GM19395 (cell line): ENCODE data around the gene LGI4.
"Not testable (repeated sequence)": the region's sequence is repeated elsewhere in the genome, so short reads cannot be mapped to it uniquely, and the experiment has no call there.

Source experiments
- ATAC-seq: cut with Tn5 transposase; IDR thresholded peaks from one replicate; pipeline ENCODE4 v1.9.1; 2021; ENCODE audit warnings: mild to moderate bottlenecking, moderate library complexity; ENCODE audit not compliant: unreplicated experiment

LGI4 gene

DNA sequence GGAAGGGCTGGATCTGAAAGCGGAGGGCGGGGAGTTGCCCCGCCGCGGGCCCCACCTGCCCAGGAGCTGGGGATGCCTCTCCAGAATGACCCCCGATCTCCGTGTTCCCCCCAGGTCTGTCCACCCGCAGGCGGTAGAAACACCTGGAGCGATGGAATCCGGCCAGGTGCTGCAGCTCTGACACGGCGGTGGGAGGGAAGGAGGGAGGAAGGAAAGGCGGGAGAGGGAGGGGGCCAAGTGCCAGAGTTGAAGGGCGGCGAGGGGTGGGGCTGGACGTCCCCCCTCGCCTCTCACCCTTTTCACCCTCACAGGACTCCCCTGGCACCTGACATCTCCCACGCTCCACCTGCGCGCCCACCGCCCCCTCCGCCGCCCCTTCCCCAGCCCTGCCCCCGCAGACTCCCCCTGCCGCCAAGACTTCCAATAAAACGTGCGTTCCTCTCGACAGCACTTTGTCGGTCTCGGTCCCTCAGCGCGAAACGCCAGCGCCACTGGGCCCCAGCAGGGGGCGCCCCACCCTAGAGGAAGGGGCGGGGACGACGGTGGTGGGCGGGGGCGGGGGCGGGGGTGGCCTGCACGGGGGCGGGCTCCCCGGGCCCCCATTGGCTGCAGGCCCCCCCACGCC, 7.9 kb upstream of the LGI4 start:
- ATAC-seq: no peak

DNA sequence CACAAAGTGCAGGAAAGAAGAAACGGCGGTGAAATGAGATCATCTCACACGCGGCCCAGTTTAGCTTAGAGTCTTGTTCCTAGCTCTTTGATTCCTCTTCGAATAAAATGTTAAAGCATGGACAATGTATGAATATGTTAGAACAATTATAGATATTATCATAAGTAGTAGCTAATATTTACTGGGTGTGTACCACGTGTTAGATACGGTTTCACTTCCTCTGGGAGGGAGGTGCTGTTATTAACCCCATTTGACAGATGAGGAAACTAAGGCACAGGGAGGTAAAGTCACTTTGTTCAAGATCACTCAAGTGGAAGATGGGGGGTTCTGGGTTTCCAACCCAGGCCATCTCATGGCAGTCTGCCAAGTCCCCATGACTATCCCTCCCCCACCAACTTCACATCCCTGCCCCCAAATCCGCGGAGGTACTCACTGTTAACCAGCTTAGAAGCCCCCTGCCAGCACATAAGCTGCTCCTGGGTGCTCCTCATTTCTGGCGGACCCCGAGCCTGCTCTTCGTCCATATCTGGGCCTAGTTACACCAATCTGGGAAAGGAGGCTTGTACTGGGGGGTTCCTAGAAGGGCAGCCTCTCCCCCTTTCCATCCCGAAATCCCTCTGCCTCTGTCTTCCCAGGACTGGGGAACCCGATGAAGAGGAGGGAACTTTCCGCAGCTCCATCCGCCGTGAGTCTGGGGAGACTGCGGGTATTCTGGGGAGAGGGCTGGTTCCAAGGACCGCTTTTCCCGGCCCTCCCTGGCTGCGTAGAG, 7.2 kb upstream of the LGI4 start:
- no peak for ATAC-seq

DNA sequence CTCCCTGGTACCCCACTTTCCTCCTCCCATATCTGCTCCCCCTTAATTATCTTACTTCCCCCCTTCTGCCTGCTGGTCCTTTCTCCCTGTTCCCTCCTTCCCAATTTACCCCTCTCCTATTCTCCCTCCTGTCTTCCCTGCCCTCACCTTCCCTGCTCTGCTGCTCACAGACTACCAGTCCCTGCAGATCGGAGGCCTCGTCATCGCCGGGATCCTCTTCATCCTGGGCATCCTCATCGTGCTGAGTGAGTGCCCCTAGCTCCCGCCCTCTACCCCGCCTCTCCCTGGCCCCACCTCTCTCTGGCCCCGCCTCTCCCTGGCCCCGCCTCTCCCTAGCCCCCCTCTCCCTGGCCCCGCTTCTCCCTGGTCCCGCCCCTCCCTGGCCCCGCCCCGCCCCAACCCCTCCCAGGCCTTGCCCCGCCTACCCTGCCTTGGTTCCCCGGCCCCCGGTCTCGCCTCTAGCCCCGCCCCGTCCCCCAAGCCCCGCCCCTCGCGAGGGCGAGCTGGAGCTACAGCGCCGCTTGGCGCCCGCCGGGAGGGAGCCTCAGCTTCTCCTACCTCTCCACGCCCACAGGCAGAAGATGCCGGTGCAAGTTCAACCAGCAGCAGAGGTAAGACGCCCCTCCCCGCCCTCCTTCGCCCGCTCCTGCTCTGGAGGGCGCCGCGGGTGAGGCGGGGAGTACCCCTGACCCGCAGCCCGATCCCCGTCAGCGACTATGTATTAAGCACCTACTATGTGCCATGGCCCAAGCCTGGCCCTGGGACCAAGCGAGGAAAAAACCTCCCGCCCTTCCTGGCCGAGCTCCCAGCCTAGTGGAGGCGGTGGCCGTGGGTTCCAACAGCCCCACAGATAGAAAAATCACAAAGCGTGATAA, 6.3 kb upstream of the LGI4 start:
- peak; percentile 49 for ATAC-seq

DNA sequence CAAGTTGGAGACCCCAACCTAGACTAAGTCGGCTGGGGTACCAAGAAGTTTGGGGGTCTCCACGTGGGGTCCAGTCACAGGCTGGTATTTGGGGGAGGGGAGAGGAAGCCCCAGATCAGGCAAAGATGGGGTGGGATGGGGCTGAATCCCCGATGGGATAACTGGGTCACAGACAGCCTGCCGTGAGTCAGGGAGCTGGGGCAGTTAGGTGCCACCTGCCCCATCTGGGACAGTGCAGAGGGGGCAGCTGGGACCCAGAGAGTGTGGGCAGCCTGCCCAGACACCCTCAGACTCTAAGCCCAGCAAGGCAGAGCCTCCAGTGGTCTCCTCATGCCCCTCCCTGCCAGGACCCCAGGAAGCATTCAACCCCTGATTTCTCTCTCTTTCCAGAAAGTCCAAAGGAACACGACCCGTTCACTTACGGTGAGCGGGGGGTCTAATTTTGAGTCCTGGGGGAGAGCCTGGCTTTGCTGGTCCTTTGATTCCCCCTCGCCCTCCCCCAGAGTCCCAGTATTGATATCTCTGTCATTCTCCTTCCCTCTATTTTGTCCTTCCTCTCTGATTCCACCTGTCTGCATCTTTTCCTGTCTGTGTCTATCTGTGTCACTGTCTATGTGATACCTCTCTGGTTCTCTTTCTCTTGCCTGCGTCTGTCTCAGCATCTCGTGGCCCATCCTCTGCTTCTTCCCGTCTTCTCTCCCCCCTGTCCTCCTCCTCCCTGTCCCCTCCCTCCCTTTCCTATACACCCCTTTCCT, 5.5 kb upstream of the LGI4 start:
- ATAC-seq: no peak

DNA sequence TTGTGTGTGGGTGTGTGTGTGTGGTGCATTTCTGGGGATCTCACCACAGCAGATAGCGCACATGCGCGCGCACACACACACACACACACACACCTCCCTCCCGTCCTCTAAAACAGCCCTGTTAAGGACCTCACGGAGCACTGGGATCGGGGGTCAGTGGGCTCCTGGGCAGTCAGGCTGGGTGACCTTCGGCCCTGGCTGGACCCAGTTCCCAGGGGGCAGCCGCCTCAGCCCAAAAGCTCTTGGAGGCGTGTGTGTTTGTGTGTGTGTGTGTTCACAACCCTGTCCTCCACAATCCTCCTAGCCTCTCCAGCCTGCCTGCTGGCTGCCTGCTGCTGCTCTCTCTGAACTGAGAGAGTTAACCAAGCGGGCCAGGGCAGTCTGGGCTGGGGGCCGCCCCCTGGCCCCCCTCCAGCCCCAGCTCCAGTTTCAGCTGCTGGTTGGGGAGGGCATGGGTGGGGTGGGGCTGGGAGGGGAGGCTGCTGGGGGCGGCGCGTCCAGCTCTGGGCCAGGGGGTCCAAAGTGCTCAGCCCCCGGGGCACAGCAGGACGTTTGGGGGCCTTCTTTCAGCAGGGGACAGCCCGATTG, 3.5 kb upstream of the LGI4 start, which contains the start of gene FXYD1:
TSS of gene FXYD1 (plus strand) at position 520 of the 588 bp plus-strand sequence. CDS start 1,256 bp downstream, outside the sequence.
- no peak for ATAC-seq

DNA sequence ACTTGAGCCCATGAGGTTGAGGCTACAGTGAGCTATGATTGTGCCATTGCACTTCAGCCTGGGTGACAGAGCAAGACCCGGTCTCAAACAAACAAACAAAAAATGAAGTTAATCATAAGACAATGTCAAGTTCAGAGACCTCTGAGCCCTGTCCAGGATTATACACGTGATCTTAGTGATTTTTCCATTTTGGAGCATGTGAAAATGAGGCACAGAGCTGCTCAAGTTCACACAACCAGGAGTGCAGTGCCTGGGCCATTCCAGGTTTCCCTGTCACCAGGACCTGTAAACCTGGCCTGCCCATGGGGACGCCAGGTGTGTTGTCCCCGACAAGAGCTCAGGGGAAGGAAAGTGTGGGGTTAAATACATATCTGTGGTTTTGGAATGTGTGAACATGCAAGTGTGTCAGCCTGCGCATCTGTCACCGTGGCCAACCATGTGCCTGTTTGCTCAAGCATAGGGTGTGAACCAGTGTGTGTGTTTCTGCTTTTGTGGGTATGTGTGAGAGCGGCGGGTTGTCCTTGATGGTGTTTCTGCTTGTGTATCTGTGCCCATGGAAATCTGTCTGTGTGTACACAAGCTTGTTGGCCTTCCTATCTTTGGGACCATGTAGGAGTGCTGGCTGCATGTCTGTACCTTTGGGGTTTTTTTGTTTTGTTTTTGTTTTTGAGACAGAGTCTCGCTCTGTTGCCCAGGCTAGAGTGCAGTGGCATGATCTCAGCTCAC, 2.3 kb upstream of the LGI4 start:
- no peak for ATAC-seq

DNA sequence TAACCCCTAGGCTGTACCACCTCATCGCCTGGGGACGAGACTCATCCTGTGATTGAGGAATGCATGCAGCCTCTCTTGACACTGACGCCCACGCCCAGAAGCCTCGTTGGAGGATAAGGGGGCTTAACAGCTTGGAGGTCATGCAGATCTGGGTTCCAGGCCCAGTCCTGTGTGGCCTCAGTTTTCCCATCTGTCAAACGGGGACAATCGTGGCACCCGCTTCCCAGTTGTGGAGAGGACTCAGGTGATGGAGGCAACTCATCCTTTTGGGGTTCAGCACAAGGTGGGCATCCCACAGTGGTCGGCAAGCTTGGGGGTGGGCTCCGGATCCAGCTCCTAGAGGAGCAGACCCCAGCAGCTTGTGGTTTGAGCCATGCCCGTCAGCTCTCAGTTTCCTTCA, 1.4 kb upstream of the LGI4 start:
- ATAC-seq: no peak

DNA sequence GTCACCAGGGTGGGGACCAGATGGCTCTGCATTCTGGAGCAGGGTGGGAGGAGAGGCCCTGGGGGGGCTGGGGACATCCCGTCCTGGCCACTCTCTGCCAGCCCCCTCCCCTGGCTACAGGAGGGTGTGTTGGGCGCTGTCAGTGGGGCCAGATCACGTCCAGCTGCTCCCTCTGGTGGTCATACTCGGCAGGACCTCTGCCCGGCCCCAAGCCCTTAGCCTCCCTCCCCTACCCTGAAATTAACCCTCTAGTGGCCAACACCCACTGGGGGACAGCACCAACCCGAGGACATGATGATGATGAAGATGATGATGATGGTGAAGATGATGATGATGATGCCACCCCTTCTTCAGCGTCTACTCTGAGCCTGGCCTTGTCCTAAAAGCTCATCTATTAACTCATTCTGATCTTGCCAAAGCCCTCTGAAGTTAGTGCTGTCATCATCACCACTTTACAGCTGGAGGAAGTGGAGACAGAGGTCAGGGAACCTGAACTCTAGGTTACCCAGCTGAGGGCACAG, 590 bp upstream of the LGI4 start:
- no peak for ATAC-seq

DNA sequence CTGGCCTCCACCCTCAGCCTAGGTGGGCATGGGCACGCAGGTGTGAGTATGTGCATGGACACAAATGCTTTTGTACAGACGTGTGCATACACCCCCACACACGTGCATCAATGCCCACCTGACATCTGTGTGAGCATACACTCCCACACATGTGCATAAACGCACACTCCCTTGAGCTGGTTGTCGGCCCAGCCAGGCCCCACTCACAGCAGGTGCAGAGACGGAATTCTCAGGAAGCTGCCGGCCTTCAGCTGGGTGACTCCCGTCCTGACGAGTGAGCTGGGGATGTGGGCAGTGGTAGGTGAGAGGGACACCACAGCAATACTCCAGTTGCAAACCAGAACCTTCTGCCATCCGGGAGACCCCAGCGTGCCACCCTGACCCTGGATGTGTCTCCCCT, 1.0 kb downstream of the LGI4 start:
- ATAC-seq: no peak

DNA sequence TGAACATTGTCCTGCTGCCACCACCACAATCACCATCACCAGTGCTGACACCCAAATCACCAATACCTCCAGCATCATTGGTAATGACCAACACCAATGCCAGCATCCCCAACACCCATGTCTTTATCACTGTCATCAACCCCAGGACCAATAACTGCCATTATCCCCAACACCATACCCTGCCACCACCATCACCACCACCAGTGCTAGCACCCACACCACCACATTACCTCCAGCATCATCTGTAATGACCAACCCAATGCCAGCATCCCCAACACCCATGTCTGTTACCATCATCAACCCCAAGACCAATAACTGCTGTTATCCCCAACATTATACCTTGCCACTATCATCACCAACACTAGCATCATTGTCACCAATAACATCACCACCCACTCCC, 2.6 kb downstream of the LGI4 start:
- no peak for ATAC-seq

DNA sequence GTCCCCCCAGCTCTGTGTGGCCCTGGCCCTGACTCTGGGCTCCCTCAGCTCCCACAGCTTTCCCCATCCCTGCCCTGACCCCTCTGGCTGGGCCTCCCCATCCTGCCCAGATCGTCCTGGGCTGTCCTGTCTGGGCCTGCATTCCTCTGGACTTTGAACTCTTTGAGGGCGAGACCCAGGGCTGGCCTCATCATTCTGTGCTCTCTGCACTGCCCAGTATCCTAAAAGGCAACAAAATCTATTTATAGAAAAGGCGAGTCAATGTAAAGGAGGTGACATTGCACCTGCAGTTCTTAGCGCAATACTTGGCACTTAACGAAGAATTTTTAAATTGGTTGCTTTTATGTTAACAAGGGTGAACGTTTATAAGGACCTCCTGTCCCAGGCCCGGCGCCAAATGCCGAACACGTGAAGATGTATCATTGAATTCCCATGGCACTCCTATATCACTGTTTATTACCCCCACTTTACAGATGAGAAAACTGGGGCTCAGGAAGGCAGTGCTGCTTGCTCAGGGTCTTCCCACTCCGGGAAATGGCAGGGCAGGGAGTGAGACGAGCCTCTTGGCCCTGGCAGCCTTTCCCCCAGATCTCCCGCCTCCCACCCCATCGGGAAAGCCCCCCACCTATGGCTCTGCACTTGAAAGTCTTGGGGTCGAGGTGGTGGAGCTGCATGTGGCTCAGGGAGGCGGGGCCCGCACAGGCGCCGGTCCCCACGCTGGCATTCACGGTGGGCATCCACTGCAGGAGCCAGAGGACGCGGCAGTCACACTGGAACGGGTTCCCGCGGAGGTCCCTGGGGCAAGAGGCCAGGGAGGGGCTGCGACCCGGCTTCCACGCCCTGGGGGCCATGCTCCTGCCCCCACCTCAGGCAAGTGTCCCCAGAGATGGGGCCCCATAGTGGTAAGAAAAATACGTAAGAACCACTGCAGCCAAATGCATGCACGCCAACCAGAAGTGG, 3.8 kb downstream of the LGI4 start:
- no peak for ATAC-seq

DNA sequence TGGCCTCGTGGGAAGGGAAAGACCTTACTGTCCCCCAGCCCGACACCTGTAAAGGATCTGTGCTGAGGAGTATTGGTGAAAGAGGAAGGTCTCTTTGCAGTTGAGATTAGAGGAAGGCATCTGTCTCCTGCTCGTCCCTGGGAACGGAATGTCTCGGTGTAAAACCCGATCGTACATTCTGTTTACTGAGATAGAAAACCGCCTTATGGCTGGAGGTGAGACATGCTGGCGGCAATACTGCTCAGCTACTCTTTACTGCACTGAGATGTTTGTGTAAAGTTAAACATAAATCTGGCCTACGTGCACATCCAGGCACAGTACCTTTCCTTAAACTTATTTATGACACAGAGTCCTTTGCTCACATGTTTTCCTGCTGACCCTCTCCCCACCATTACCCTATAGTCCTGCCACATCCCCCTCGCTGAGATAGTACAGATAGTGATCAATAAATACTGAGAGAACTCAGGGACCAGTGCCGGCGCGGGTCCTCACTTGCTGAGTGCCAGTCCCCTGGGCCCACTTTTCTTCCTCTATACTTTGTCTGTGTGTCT, 5.1 kb downstream of the LGI4 start:
- ATAC-seq: not testable (repeated sequence)

DNA sequence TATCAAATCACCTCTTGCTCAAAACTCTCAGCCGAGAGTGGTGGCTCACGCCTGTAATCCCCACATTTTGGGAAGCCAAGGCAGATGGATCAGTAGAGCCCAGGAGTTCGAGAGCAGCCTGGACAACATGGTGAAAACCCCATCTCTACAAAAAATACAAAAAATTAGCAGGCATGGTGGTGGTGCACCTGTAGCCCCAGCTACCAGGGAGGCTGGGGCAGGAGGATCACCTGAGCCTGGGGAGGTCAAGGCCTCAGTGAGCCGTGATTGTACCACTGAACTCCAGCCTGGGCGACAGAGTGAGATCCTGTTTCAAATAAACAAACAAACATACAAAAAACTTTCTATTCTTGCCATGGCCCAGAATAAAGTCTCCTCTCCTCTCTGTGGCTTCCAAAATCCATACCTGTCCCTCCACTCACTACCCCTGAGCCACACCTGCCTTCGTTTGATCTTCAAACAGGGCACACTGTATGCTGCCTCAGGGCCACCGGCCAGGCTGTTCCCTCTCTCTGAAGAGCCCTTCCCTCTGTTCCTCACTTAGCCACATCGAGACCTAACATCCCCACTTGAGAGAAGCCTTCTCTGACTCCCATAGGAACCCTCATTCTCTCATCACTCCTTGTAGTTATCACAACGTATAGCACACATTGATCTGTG, 6.3 kb downstream of the LGI4 start:
- no peak for ATAC-seq

DNA sequence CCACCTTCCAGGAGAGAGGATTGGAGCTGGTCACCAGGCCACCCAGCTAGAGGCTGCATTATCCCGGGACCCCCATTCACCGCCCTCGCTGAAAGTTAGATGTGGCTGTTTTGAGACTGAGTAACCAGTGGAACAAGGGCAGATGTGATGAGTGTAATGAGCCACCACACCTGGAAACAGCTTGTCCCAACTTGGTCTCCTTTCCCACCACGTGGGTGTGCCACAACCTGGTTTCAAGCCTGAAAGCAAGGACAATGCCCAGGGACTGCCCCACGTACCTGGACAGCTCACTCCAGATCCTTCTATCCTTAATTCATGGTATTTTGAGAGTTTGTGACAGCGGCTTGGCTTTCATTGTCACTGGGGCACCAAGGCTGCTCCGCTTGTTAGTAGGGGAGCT, 7.0 kb downstream of the LGI4 start:
- no peak for ATAC-seq

DNA sequence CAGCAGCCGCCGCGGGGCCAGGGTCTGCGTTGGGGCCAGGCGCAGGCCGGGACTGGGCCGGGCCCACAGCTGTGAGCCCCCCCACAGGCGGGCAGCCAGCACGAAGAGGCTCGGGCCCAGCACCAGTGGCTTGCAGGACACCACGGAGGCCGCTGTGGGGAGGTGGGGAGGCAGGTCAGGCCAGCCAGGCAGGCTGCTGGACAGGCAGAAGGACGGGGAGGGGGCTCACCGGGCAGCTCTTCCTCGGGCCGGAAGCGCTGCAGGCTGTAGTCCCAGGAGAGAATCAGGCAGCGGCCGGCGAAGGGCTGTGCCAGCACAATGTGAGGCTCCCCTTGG, 8.3 kb downstream of the LGI4 start:
- ATAC-seq: no peak

DNA sequence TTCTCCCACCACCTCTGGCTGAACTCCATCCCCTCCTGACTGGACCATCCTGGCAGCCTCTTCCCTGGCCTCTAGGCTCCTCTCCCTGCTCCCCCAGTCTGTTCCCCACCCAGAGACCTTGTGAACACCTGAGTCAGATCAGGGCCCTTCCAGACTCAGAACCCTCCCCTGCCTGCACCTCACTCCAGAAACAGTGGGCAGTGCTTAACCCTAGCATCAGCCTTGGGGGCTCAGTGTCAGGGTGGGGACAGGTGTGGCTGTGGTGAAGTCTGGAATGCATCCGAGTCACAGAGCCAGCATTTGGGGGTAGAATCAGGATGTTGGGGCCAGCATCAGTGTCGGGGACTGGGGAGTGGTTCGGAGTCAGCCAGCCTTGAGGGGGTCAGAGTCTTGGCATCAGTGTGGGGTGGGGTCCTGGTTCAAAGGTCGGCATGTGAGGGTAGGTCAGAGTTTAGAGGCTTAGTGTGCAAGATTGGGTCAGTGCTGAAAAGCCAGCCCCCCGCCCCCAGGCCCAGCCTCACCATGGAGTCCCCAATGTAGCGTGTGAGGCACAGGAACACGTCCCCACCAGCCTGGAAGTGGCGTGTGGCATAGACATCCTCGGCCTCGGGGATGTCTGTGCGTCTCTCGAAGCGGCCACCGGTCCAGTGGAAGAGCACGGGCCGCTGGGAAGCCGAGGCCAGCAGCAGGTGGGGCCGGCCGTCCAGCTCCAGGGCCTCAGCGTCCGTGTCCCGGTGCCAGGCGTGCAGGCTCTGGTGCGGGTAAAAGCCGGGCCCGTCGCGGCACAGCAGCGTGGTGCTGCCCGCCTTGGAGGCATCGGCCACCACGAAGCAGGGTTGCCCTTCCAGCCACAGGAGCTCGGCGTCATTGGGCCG, 8.9 kb downstream of the LGI4 start:
- ATAC-seq: no peak

DNA sequence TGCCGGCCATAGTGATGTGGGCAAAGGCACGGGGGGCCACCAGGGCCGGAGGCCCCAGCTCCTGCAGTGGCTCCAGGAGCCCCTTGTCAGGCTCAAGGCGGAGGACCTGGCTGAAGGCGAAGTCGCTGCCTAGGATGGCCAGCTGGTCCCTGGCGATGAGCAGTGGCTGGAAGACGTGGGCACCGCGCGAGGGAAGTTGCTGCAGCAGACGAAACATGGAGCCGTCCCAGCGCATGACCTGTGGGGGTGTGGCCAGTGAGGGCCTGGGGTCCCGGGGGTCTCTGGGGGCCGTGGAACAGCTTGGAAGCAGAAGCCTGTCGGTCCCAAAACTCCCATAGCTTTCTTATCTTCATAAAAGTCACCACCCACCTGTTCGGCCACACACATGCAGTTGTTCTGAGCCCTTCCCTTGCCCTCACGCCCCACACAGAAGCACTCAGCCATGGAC, 9.6 kb downstream of the LGI4 start:
- ATAC-seq: no peak
